ENCODE results near the gene SH3PXD2A.
"Not testable (repeated sequence)": the region's sequence is repeated elsewhere in the genome, so short reads cannot be mapped to it uniquely, and the experiment has no call there.

The SH3PXD2A gene

GRCh38 chr10:103677486-103678177 lies 177.7 kb downstream of the SH3PXD2A start:
- DNase-seq: no peak

GRCh38 chr10:103676851-103677417 lies 178.4 kb downstream of the SH3PXD2A start:
- no peak for DNase-seq

GRCh38 chr10:103676058-103676785 lies 179.2 kb downstream of the SH3PXD2A start:
- DNase-seq: no peak

- no peak for DNase-seq
These were observed 181.8 kb downstream of the SH3PXD2A start for GRCh38 chr10:103673606-103674005.

GRCh38 chr10:103672345-103672744 lies 183.0 kb downstream of the SH3PXD2A start:
- no peak for DNase-seq

GRCh38 chr10:103671126-103671895 lies 184.1 kb downstream of the SH3PXD2A start:
- no peak for DNase-seq

- no peak for DNase-seq
These were observed 185.4 kb downstream of the SH3PXD2A start for GRCh38 chr10:103669944-103670343.

GRCh38 chr10:103669243-103669929 lies 186.0 kb downstream of the SH3PXD2A start:
- no peak for DNase-seq

GRCh38 chr10:103668351-103669242 lies 186.8 kb downstream of the SH3PXD2A start:
- peak; percentile 70 to 77 for DNase-seq

GRCh38 chr10:103667356-103667755 lies 188.0 kb downstream of the SH3PXD2A start:
- DNase-seq: peak; percentile 74 to 89

- DNase-seq: no peak
These were observed 188.6 kb downstream of the SH3PXD2A start for GRCh38 chr10:103666762-103667150.

GRCh38 chr10:103666087-103666761 lies 189.2 kb downstream of the SH3PXD2A start:
- peak; percentile 33 to 68 for DNase-seq

GRCh38 chr10:103665162-103665889 lies 190.1 kb downstream of the SH3PXD2A start:
- DNase-seq: no peak

GRCh38 chr10:103663802-103664201 lies 191.6 kb downstream of the SH3PXD2A start:
- DNase-seq: no peak

GRCh38 chr10:103663236-103663635 lies 192.1 kb downstream of the SH3PXD2A start:
- no peak for DNase-seq

- DNase-seq: not testable (repeated sequence)
These were observed 192.7 kb downstream of the SH3PXD2A start for GRCh38 chr10:103662704-103663103.

- peak in 1 of 2 donors; percentile 33 for DNase-seq
These were observed 194.0 kb downstream of the SH3PXD2A start for GRCh38 chr10:103661198-103661950.

- peak; percentile 9 to 35 for DNase-seq
These were observed 194.8 kb downstream of the SH3PXD2A start for GRCh38 chr10:103660364-103661197.
